Measurements from ENCODE around the gene PNPLA7. TPM values are rescaled to one million over a fixed set of nuclear protein-coding genes. Genes with fewer than 3 reads are reported as not detected.

PNPLA7 gene
- total RNA-seq, 1 experiment from 2014 or later: 1.8 TPM

GRCh38 chr9:137544176-137544760 lies 5.9 kb downstream of the PNPLA7 start:
- no peak overlapping the region for H2AFZ ChIP-seq (ENCODE audit: low read depth, low read length, poor library complexity, severe bottlenecking)
- ATAC-seq (no peak), DNase-seq (ENCODE audit: low read depth, low spot score) (no peak)
- no peaks in the 10 kb centered on the region for H3K27me3 ChIP-seq (ENCODE audit: insufficient read depth, low read length)
- H3K9me2 ChIP-seq (ENCODE audit: insufficient read depth): no peaks in the 10 kb centered on the region
- no peaks in the 10 kb centered on the region for H3K79me2 ChIP-seq (ENCODE audit: insufficient read depth, low read length)
- no peak overlapping the region for H3K9ac ChIP-seq (ENCODE audit: low read length)
- no peak overlapping the region for H3K4me3 ChIP-seq (replicated peaks in 1 of 2; ENCODE audit: low read depth in 1 of 2, low read length in 2 of 2)
- BruUV-seq (replicated peaks): no TSS peak
- H3K4me2 ChIP-seq (ENCODE audit: low read length): no peak overlapping the region
- no peak overlapping the region for H3K27ac ChIP-seq (ENCODE audit: low read depth, low read length)
- ChIA-PET RAD21 (ENCODE audit: low non-redundant PET in 1 of 2, low total read pairs in 2 of 2, uncharacterized antibody in 2 of 2, unreplicated experiment in 2 of 2) (no interaction called here), CTCF (no interaction called here), POLR2A (no interaction called here)
- no peaks in the 10 kb centered on the region for H3K4me1 ChIP-seq (ENCODE audit: control insufficient read depth in 1 of 2, insufficient read depth in 2 of 2, low read length in 2 of 2)
- intact Hi-C loops (cut with micrococcal nuclease): no loop called here
- no peaks in the 10 kb centered on the region for H4K20me1 ChIP-seq (ENCODE audit: insufficient read depth)
- H3K36me3 ChIP-seq (ENCODE audit: control insufficient read depth in 1 of 2, insufficient read depth in 2 of 2, low read length in 2 of 2): no peaks in the 10 kb centered on the region
- peaks cover 0 to 11% of the 10 kb centered on the region in 2 experiments; a peak in 3 of 4 replicates for H3K9me3 ChIP-seq (ENCODE audit: control insufficient read depth in 1 of 2, insufficient read depth in 1 of 2, low read depth in 1 of 2, low read length in 2 of 2)
- TF ChIP-seq ZBTB33 (IDR thresholded peaks at IDR 0.05; ENCODE audit: extremely low read depth, insufficient replicate concordance, low read length) (no peak), ATF3 (IDR thresholded peaks at IDR 0.05) (no peak), EZH2 (IDR thresholded peaks at IDR 0.05) (no peak), EGR1 (IDR thresholded peaks at IDR 0.05; ENCODE audit: low read depth) (no peak), ZFX (IDR thresholded peaks at IDR 0.05) (no peak), ELF1 (IDR thresholded peaks at IDR 0.05; ENCODE audit: borderline replicate concordance, low read depth) (no peak)
